GM21576 (cell line): ENCODE measurements around the gene ANKRD12.

Source experiments
- ATAC-seq: cut with Tn5 transposase; IDR thresholded peaks from one replicate; pipeline ENCODE4 v1.9.1; 2021; ENCODE audit warnings: mild to moderate bottlenecking, moderate library complexity; ENCODE audit not compliant: unreplicated experiment

ANKRD12 gene

GRCh38 chr18:9181275-9181674 lies 44.7 kb downstream of the ANKRD12 start:
- no peak for ATAC-seq

GRCh38 chr18:9182852-9183399 lies 46.3 kb downstream of the ANKRD12 start:
- no peak for ATAC-seq

GRCh38 chr18:9184998-9185613 lies 48.5 kb downstream of the ANKRD12 start:
- ATAC-seq: no peak

- ATAC-seq: no peak
These were observed 52.0 kb downstream of the ANKRD12 start for GRCh38 chr18:9188359-9189231.

GRCh38 chr18:9189491-9189890 lies 52.9 kb downstream of the ANKRD12 start:
- no peak for ATAC-seq

- no peak for ATAC-seq
These were observed 55.2 kb downstream of the ANKRD12 start for GRCh38 chr18:9191658-9192256.

GRCh38 chr18:9193031-9193430 lies 56.5 kb downstream of the ANKRD12 start:
- ATAC-seq: no peak

- ATAC-seq: no peak
These were observed 60.0 kb downstream of the ANKRD12 start for GRCh38 chr18:9196568-9196967.

GRCh38 chr18:9199681-9200080 lies 63.1 kb downstream of the ANKRD12 start:
- no peak for ATAC-seq

- ATAC-seq: no peak
These were observed 64.6 kb downstream of the ANKRD12 start for GRCh38 chr18:9201224-9201623.

- no peak for ATAC-seq
These were observed 68.1 kb downstream of the ANKRD12 start for GRCh38 chr18:9204659-9205058.

- no peak for ATAC-seq
These were observed 69.8 kb downstream of the ANKRD12 start for GRCh38 chr18:9206421-9206820.

GRCh38 chr18:9209279-9209678 lies 72.7 kb downstream of the ANKRD12 start:
- ATAC-seq: no peak

- no peak for ATAC-seq
These were observed 74.4 kb downstream of the ANKRD12 start for GRCh38 chr18:9210966-9211365.

- no peak for ATAC-seq
These were observed 75.4 kb downstream of the ANKRD12 start for GRCh38 chr18:9211955-9212354.

- ATAC-seq: no peak
These were observed 78.8 kb downstream of the ANKRD12 start for GRCh38 chr18:9215221-9215933.

GRCh38 chr18:9216459-9216858 lies 79.9 kb downstream of the ANKRD12 start:
- ATAC-seq: no peak

- no peak for ATAC-seq
These were observed 81.3 kb downstream of the ANKRD12 start for GRCh38 chr18:9217743-9218451.

GRCh38 chr18:9221040-9221439 lies 84.5 kb downstream of the ANKRD12 start:
- no peak for ATAC-seq

GRCh38 chr18:9221661-9222060 lies 85.1 kb downstream of the ANKRD12 start:
- ATAC-seq: no peak
